Hepatocyte (in vitro differentiated cells): ENCODE data around the gene NARS2. TPM values are rescaled to one million over a fixed set of nuclear protein-coding genes. Genes with fewer than 3 reads are reported as not detected.

Source experiments
- DNase-seq: peaks from one replicate; pipeline ENCODE4 v3.0.0-alpha.2; 2016; ENCODE audit warnings: low spot score
- H2AFZ ChIP-seq: fragments of 200-600 bp; sonication (generic); 2 replicates; pipeline ENCODE4 v1.6.0; 2016; ENCODE audit warnings: antibody characterized with exemption, mild to moderate bottlenecking
- H3K27ac ChIP-seq: fragments of 200-600 bp; sonication (generic); 2 replicates; pipeline ENCODE4 v1.5.1; 2016; ENCODE audit warnings: mild to moderate bottlenecking
- H3K27me3 ChIP-seq: fragments of 200-600 bp; sonication (generic); 2 replicates; pipeline ENCODE4 v1.6.1; 2016
- H3K36me3 ChIP-seq: fragments of 200-600 bp; sonication (generic); replicated peaks from 2 replicates; pipeline ENCODE4 v1.5.1; 2016; ENCODE audit warnings: low read depth; ENCODE audit not compliant: insufficient read depth
- H3K4me1 ChIP-seq: fragments of 200-600 bp; sonication (generic); 2 replicates; pipeline ENCODE4 v1.5.1; 2016; ENCODE audit warnings: mild to moderate bottlenecking, moderate library complexity; ENCODE audit not compliant: insufficient read depth
- H3K4me2 ChIP-seq: fragments of 200-600 bp; sonication (generic); 2 replicates; pipeline ENCODE4 v1.6.0; 2016
- H3K4me3 ChIP-seq: fragments of 200-600 bp; sonication (generic); 2 replicates; pipeline ENCODE4 v1.5.1; 2016; ENCODE audit warnings: mild to moderate bottlenecking
- H3K79me2 ChIP-seq: fragments of 200-600 bp; sonication (generic); 2 replicates; pipeline ENCODE4 v1.6.0; 2017; ENCODE audit warnings: mild to moderate bottlenecking
- H3K9me2 ChIP-seq: fragments of 200-600 bp; sonication (generic); replicated peaks from 2 replicates; pipeline ENCODE4 v1.6.0; 2017; ENCODE audit warnings: mild to moderate bottlenecking; ENCODE audit not compliant: insufficient read depth
- H3K9me3 ChIP-seq: fragments of 200-600 bp; sonication (generic); 2 replicates; pipeline ENCODE4 v1.5.1; 2016; ENCODE audit warnings: low read depth, mild to moderate bottlenecking
- H4K20me1 ChIP-seq: fragments of 200-600 bp; sonication (generic); 2 replicates; pipeline ENCODE4 v1.6.0; 2016; ENCODE audit warnings: mild to moderate bottlenecking; ENCODE audit not compliant: insufficient read depth, poor library complexity, severe bottlenecking
- CTCF ChIP-seq: fragments of 200-600 bp; sonication (generic); IDR thresholded peaks from 2 replicates; pipeline ENCODE4 v1.5.1; 2016; ENCODE audit warnings: antibody characterized with exemption, mild to moderate bottlenecking; ENCODE audit not compliant: poor library complexity
- EZH2 ChIP-seq: fragments of 200-600 bp; sonication (generic); IDR thresholded peaks from 2 replicates; pipeline ENCODE4 v1.6.1; 2016; ENCODE audit warnings: antibody characterized with exemption, mild to moderate bottlenecking, borderline replicate concordance
- EZH2phosphoT487 ChIP-seq: fragments of 200-600 bp; sonication (generic); IDR thresholded peaks from one replicate; pipeline ENCODE4 v1.6.1; 2018; ENCODE audit warnings: antibody characterized with exemption, mild to moderate bottlenecking, low read depth, moderate library complexity; ENCODE audit not compliant: unreplicated experiment, severe bottlenecking
- WGBS: methylation state at CpG from one replicate; pipeline ENCODE4 v1.1.6; 2016; ENCODE audit warnings: low lambda C conversion rate; ENCODE audit errors: missing lambda C conversion rate; 5-methylcytosine and 5-hydroxymethylcytosine counted together
- polyA plus RNA-seq: library from polyadenylated mRNA; unstranded; fragments of >200 nt; fragmentation: Nextera tagmentation; extraction: Ambion mirVana; gene quantifications from 2 replicates; pipeline ENCODE4 v1.2.1, GENCODE V29; 2016
- total RNA-seq: library from RNA; depleted of rRNA; stranded (reverse); fragments of >200 nt; gene quantifications from 2 replicates; pipeline ENCODE4 v1.2.3, GENCODE V29; 2014

Gene NARS2
- total and polyA plus RNA-seq, 2 experiments from 2014 or later, result 17.5 to 19.1 TPM

GRCh38 chr11:78499971-78500370, 74.7 kb downstream of the NARS2 start:
- H3K27me3 ChIP-seq, result no peaks in the 10 kb centered on the region
- no peak for TF ChIP-seq EZH2
- H3K36me3 ChIP-seq, result no peaks in the 10 kb centered on the region
- no peak for DNase-seq
- H3K27ac ChIP-seq, result no peak overlapping the region
- no peaks in the 10 kb centered on the region for H4K20me1 ChIP-seq
- H2AFZ ChIP-seq, result no peak overlapping the region
- H3K9me2 ChIP-seq, result no peaks in the 10 kb centered on the region
- H3K4me3 ChIP-seq, result no peak overlapping the region
- H3K4me2 ChIP-seq, result no peak overlapping the region
- H3K9me3 ChIP-seq, result no peaks in the 10 kb centered on the region
- H3K4me1 ChIP-seq, result no peaks in the 10 kb centered on the region
- H3K79me2 ChIP-seq, result no peaks in the 10 kb centered on the region

- H3K4me3 ChIP-seq, result no peak overlapping the region
- H2AFZ ChIP-seq, result no peak overlapping the region
- no peaks in the 10 kb centered on the region for H3K36me3 ChIP-seq
- H3K27ac ChIP-seq, result no peak overlapping the region
- no peaks in the 10 kb centered on the region for H3K9me3 ChIP-seq
- H3K4me1 ChIP-seq, result no peaks in the 10 kb centered on the region
- H3K4me2 ChIP-seq, result no peak overlapping the region
- no peak for TF ChIP-seq EZH2
- no peak for TF ChIP-seq CTCF
- no peak for TF ChIP-seq EZH2phosphoT487
- DNase-seq, result no peak
- H3K9me2 ChIP-seq, result no peaks in the 10 kb centered on the region
- no peaks in the 10 kb centered on the region for H3K27me3 ChIP-seq
- H3K79me2 ChIP-seq, result no peaks in the 10 kb centered on the region
- H4K20me1 ChIP-seq, result no peaks in the 10 kb centered on the region
Observed at GRCh38 chr11:78497293-78497692, 77.4 kb downstream of the NARS2 start.

GRCh38 chr11:78493413-78493975, 81.2 kb downstream of the NARS2 start:
- WGBS, result 92% methylated on average over 3 of the region's 3 CpGs
- H3K79me2 ChIP-seq, result no peaks in the 10 kb centered on the region
- TF ChIP-seq CTCF, result no peak

GRCh38 chr11:78492973-78493372, 81.7 kb downstream of the NARS2 start:
- H3K27ac ChIP-seq, result no peak overlapping the region
- no peaks in the 10 kb centered on the region for H3K79me2 ChIP-seq
- no peaks in the 10 kb centered on the region for H3K9me2 ChIP-seq
- WGBS, result 82% methylated on average over 6 of the region's 6 CpGs
- TF ChIP-seq CTCF (no peak), EZH2 (no peak), EZH2phosphoT487 (no peak)
- H3K4me1 ChIP-seq, result no peaks in the 10 kb centered on the region
- DNase-seq, result no peak
- H3K4me2 ChIP-seq, result no peak overlapping the region
- H3K27me3 ChIP-seq, result no peaks in the 10 kb centered on the region
- no peak overlapping the region for H3K4me3 ChIP-seq
- no peak overlapping the region for H2AFZ ChIP-seq
- H3K9me3 ChIP-seq, result no peaks in the 10 kb centered on the region
- no peaks in the 10 kb centered on the region for H3K36me3 ChIP-seq
- H4K20me1 ChIP-seq, result no peaks in the 10 kb centered on the region

More at GRCh38 chr11:78493413-78493975, 81.2 kb downstream of the NARS2 start:
- no peaks in the 10 kb centered on the region for H3K9me2 ChIP-seq
- no peak overlapping the region for H2AFZ ChIP-seq
- no peak for DNase-seq
- H3K27me3 ChIP-seq, result no peaks in the 10 kb centered on the region
- no peak overlapping the region for H3K27ac ChIP-seq
- no peak overlapping the region for H3K4me3 ChIP-seq
- H4K20me1 ChIP-seq, result no peaks in the 10 kb centered on the region
- no peaks in the 10 kb centered on the region for H3K9me3 ChIP-seq
- H3K4me1 ChIP-seq, result no peaks in the 10 kb centered on the region
- H3K36me3 ChIP-seq, result no peaks in the 10 kb centered on the region
- no peak overlapping the region for H3K4me2 ChIP-seq
